SKM-1 (cell line): ENCODE data around the gene MVB12B.

Source experiments
- DNase-seq: peaks from one replicate; lab custom pipeline; 2025; ENCODE audit not compliant: unreplicated experiment; lab: John Stamatoyannopoulos, UW

MVB12B gene

GRCh38 chr9:126449725-126450667 lies 123.4 kb downstream of the MVB12B start:
- no peak for DNase-seq

- no peak for DNase-seq
Measured at GRCh38 chr9:126450668-126451205, 124.1 kb downstream of the MVB12B start.

GRCh38 chr9:126451316-126451885 lies 124.8 kb downstream of the MVB12B start:
- DNase-seq = no peak

GRCh38 chr9:126452106-126452505 lies 125.5 kb downstream of the MVB12B start:
- no peak for DNase-seq

GRCh38 chr9:126453156-126453963 lies 126.7 kb downstream of the MVB12B start:
- no peak for DNase-seq

- DNase-seq = no peak
Measured at GRCh38 chr9:126454215-126454614, 127.6 kb downstream of the MVB12B start.

GRCh38 chr9:126454795-126455194 lies 128.2 kb downstream of the MVB12B start:
- DNase-seq = no peak

GRCh38 chr9:126456441-126457174 lies 130.0 kb downstream of the MVB12B start:
- no peak for DNase-seq

- DNase-seq = no peak
Measured at GRCh38 chr9:126457175-126457547, 130.5 kb downstream of the MVB12B start.

- no peak for DNase-seq
Measured at GRCh38 chr9:126457890-126458289, 131.3 kb downstream of the MVB12B start.

- DNase-seq = no peak
Measured at GRCh38 chr9:126459126-126459525, 132.5 kb downstream of the MVB12B start.

- DNase-seq = no peak
Measured at GRCh38 chr9:126459546-126459945, 132.9 kb downstream of the MVB12B start.

GRCh38 chr9:126459965-126460843 lies 133.6 kb downstream of the MVB12B start:
- no peak for DNase-seq

- no peak for DNase-seq
Measured at GRCh38 chr9:126461029-126461428, 134.4 kb downstream of the MVB12B start.

- DNase-seq = no peak
Measured at GRCh38 chr9:126461608-126462007, 135.0 kb downstream of the MVB12B start.

GRCh38 chr9:126462617-126463016 lies 136.0 kb downstream of the MVB12B start:
- no peak for DNase-seq

- no peak for DNase-seq
Measured at GRCh38 chr9:126463426-126463825, 136.8 kb downstream of the MVB12B start.

GRCh38 chr9:126464694-126465441 lies 138.2 kb downstream of the MVB12B start:
- DNase-seq = no peak

- no peak for DNase-seq
Measured at GRCh38 chr9:126465977-126466376, 139.3 kb downstream of the MVB12B start.
